A549 (cell line): ENCODE measurements around the gene SVIL.

Experiments used
- BCL3 ChIP-seq: fragments of >200 bp; sonication (Bioruptor Twin); formaldehyde crosslinking; IDR thresholded peaks from 3 replicates; pipeline ENCODE4 v1.6.1; 2016
- CTCF ChIP-seq: fragments of >200 bp; sonication (Bioruptor Twin); formaldehyde crosslinking; IDR thresholded peaks from 3 replicates; pipeline ENCODE4 v1.5.1; 2016
- ELK1 ChIP-seq: fragments of 150-350 bp; IDR thresholded peaks from 2 replicates; pipeline ENCODE4 v1.6.1; 2014; ENCODE audit warnings: low read depth, mild to moderate bottlenecking, low read length
- EP300 ChIP-seq, 2 experiments: fragments of >200 bp; sonication (Bioruptor Twin); formaldehyde crosslinking; IDR thresholded peaks; 2 replicates in 1 of 2; 3 replicates in 1 of 2; pipeline ENCODE4 v1.6.1; 2016 to 2017
- FOXS1 ChIP-seq: fragments of 250-450 bp; sonication (Bioruptor Pico); IDR thresholded peaks from 2 replicates; pipeline ENCODE4 v1.5.0; 2020; ENCODE audit warnings: mild to moderate bottlenecking, moderate library complexity
- HMGXB4 ChIP-seq: fragments of 250-450 bp; sonication (Bioruptor Pico); IDR thresholded peaks from 2 replicates; pipeline ENCODE4 v1.5.0; 2021; ENCODE audit warnings: mild to moderate bottlenecking, moderate library complexity, borderline replicate concordance
- HOXA7 ChIP-seq: fragments of 250-450 bp; sonication (Bioruptor Pico); IDR thresholded peaks from 2 replicates; pipeline ENCODE4 v1.5.0; 2020; ENCODE audit warnings: mild to moderate bottlenecking, moderate library complexity
- JUN ChIP-seq, 2 experiments: fragments of >200 bp; sonication (Bioruptor Twin); formaldehyde crosslinking; IDR thresholded peaks; 2 replicates in 1 of 2; 3 replicates in 1 of 2; pipeline ENCODE4 v1.6.1; 2016 to 2017
- MAZ ChIP-seq: fragments of 150-350 bp; IDR thresholded peaks from 2 replicates; pipeline ENCODE4 v1.6.1; 2014; ENCODE audit warnings: antibody characterized with exemption, low read depth, low read length, borderline replicate concordance
- POLR2A ChIP-seq: IDR thresholded peaks from 2 replicates; pipeline ENCODE4 v1.6.1; 2012; ENCODE audit warnings: mild to moderate bottlenecking, low read length
- RAD21 ChIP-seq, 2 experiments: fragments of >200 bp in 1 of 2; sonication (Bioruptor Twin) in 1 of 2; formaldehyde crosslinking in 1 of 2; IDR thresholded peaks in 1 of 2; conservative IDR thresholded peaks in 1 of 2; 2 replicates in 1 of 2; 3 replicates in 1 of 2; pipeline ENCODE4 v1.6.1; 2012 to 2018; ENCODE audit warnings: inconsistent platforms in 1 of 2
- RCOR1 ChIP-seq: fragments of 150-350 bp; IDR thresholded peaks from 2 replicates; pipeline ENCODE4 v1.6.1; 2014; ENCODE audit warnings: antibody characterized with exemption, low read length, low read depth
- REST ChIP-seq: fragments of 200-600 bp; sonication (generic); IDR thresholded peaks from 2 replicates; pipeline ENCODE4 v1.6.1; 2016; ENCODE audit warnings: antibody characterized with exemption, mild to moderate bottlenecking, moderate library complexity
- RFX5 ChIP-seq: fragments of 450-650 bp; IDR thresholded peaks from 2 replicates; pipeline ENCODE4 v1.7.1; 2014; ENCODE audit warnings: antibody characterized with exemption, mild to moderate bottlenecking, moderate library complexity

- TF ChIP-seq REST = no peak
- no peak for TF ChIP-seq FOXS1 (CRISPR knock-in tag)
- no peak for TF ChIP-seq CTCF
- no peak for TF ChIP-seq POLR2A
- TF ChIP-seq JUN (IDR thresholded peaks at IDR 0.05) = no peak
- TF ChIP-seq MAZ = no peak
- no peak for TF ChIP-seq HMGXB4 (CRISPR knock-in tag)
- no peak for TF ChIP-seq RAD21 (conservative IDR thresholded peaks at IDR 0.05 in 1 of 2, IDR thresholded peaks at IDR 0.05 in 1 of 2)
- no peak for TF ChIP-seq BCL3
- no peak for TF ChIP-seq ELK1
- no peak for TF ChIP-seq HOXA7 (CRISPR knock-in tag)
- TF ChIP-seq RCOR1 = no peak
- no peak for TF ChIP-seq RFX5
- TF ChIP-seq EP300 (IDR thresholded peaks at IDR 0.05) = no peak
Observed at GRCh38 chr10:29555091-29555745, 79.6 kb downstream of the SVIL start.
